ENCODE results near the gene UNC119B.

- no peak for TF ChIP-seq POLR2A (IDR thresholded peaks at IDR 0.05)
- TF ChIP-seq, protein P1, sequence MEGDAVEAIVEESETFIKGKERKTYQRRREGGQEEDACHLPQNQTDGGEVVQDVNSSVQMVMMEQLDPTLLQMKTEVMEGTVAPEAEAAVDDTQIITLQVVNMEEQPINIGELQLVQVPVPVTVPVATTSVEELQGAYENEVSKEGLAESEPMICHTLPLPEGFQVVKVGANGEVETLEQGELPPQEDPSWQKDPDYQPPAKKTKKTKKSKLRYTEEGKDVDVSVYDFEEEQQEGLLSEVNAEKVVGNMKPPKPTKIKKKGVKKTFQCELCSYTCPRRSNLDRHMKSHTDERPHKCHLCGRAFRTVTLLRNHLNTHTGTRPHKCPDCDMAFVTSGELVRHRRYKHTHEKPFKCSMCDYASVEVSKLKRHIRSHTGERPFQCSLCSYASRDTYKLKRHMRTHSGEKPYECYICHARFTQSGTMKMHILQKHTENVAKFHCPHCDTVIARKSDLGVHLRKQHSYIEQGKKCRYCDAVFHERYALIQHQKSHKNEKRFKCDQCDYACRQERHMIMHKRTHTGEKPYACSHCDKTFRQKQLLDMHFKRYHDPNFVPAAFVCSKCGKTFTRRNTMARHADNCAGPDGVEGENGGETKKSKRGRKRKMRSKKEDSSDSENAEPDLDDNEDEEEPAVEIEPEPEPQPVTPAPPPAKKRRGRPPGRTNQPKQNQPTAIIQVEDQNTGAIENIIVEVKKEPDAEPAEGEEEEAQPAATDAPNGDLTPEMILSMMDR (IDR thresholded peaks at IDR 0.05 in 4 of 5, conservative IDR thresholded peaks at IDR 0.05 in 1 of 5) = no peak
Observed at GRCh38 chr12:120748242-120748641, 38.0 kb downstream of the UNC119B start.
